Panc1 (cell line): Measurements from ENCODE around the gene CACNA1C. TPM values are rescaled to one million over a fixed set of nuclear protein-coding genes. Genes with fewer than 3 reads are reported as not detected.

Experiments used
- ATAC-seq: fragments of 200-7000 bp; cut with Tn5 transposase; 2 replicates; pipeline ENCODE4 v1.9.1; 2020; ENCODE audit warnings: mild to moderate bottlenecking, moderate library complexity
- BruUV-seq: library from RNA; stranded (reverse); fragments of 400-500 nt; replicated peaks from 2 replicates; lab custom pipeline; 2021; lab: Mats Ljungman, UMichigan
- CTCF ChIA-PET: fragments of 300-600 bp; sonication (Branson Sonifier 250); formaldehyde crosslinking; loops from one replicate; lab custom pipeline; 2022; ENCODE audit warnings: antibody characterized with exemption; lab: Charles Lee
- POLR2A ChIA-PET: fragments of 300-600 bp; sonication (Branson Sonifier 250); formaldehyde crosslinking; loops from one replicate; lab custom pipeline; 2022; ENCODE audit warnings: antibody characterized with exemption; lab: Charles Lee
- DNase-seq: peaks from one replicate; pipeline ENCODE4 v3.0.0-alpha.2; 2010; ENCODE audit warnings: low read depth, low spot score
- H3K27ac ChIP-seq: 2 replicates; pipeline ENCODE4 v1.5.1; 2011; ENCODE audit warnings: mild to moderate bottlenecking, low read length, inconsistent platforms
- H3K27me3 ChIP-seq: fragments of 200-500 bp; sonication (Bioruptor generic); 2 replicates; pipeline ENCODE4 v1.6.0; 2014; ENCODE audit warnings: low read length, inconsistent platforms; ENCODE audit not compliant: control insufficient read depth, insufficient read depth
- H3K36me3 ChIP-seq: fragments of 200-500 bp; sonication (Bioruptor generic); 2 replicates; pipeline ENCODE4 v1.5.1; 2014; ENCODE audit warnings: inconsistent platforms, mild to moderate bottlenecking, low read length, moderate library complexity; ENCODE audit not compliant: control insufficient read depth, insufficient read depth
- H3K4me1 ChIP-seq: 2 replicates; pipeline ENCODE4 v1.5.1; 2011; ENCODE audit warnings: inconsistent platforms, mild to moderate bottlenecking, low read length, moderate library complexity; ENCODE audit not compliant: control insufficient read depth, insufficient read depth
- H3K4me3 ChIP-seq, 2 experiments: 2 replicates each; pipeline ENCODE4 v1.5.1; 2011 to 2012; ENCODE audit warnings: low read depth in 2 of 2, low read length in 2 of 2, mild to moderate bottlenecking in 2 of 2, inconsistent platforms in 1 of 2, moderate library complexity in 1 of 2
- H3K9me3 ChIP-seq: fragments of 200-500 bp; sonication (Bioruptor generic); 2 replicates; pipeline ENCODE4 v1.5.1; 2014; ENCODE audit warnings: low read depth, mild to moderate bottlenecking, inconsistent platforms, low read length, moderate library complexity; ENCODE audit not compliant: control insufficient read depth, insufficient read depth
- POLR2AphosphoS5 ChIP-seq: IDR thresholded peaks from 2 replicates; pipeline ENCODE4 v1.6.1; 2012; ENCODE audit warnings: mild to moderate bottlenecking, low read depth, low read length, moderate library complexity
- REST ChIP-seq, 2 experiments: IDR thresholded peaks; 2 replicates each; pipeline ENCODE4 v1.6.1; 2011 to 2012; ENCODE audit warnings: low read depth in 2 of 2, control low read depth in 1 of 2, low read length in 1 of 2, mild to moderate bottlenecking in 1 of 2, moderate library complexity in 1 of 2; ENCODE audit not compliant: insufficient read depth in 1 of 2
- SIN3A ChIP-seq: IDR thresholded peaks from 2 replicates; pipeline ENCODE4 v1.6.1; 2012; ENCODE audit warnings: low read depth, mild to moderate bottlenecking, low read length, moderate library complexity, borderline replicate concordance; ENCODE audit not compliant: insufficient read depth
- TCF7L2 ChIP-seq: IDR thresholded peaks from 2 replicates; pipeline ENCODE4 v1.6.1; 2011; ENCODE audit warnings: mild to moderate bottlenecking, low read depth, low read length, inconsistent platforms
- in situ Hi-C: cut with HindIII; loops from 2 replicates; pipeline ENCODE4 v1.10.0; 2016; ENCODE audit warnings: low sequenced_read_pairs, low pct_unique_long_range_greater_than_20kb
- intact Hi-C: fragments of 100-400 bp; cut with micrococcal nuclease; formaldehyde crosslinking; loops from one replicate; pipeline ENCODE4 v1.10.0; 2022; ENCODE audit not compliant: unreplicated experiment
- total RNA-seq: library from RNA; stranded (reverse); gene quantifications from one replicate; pipeline ENCODE4 v1.2.1, GENCODE V29; 2021; ENCODE audit not compliant: unreplicated experiment
- TF ChIP-seq, protein P1 (sequence below): fragments of 450-650 bp; IDR thresholded peaks from 2 replicates; pipeline ENCODE4 v1.5.1; 2017; ENCODE audit warnings: mild to moderate bottlenecking

Gene CACNA1C
- total RNA-seq, 1 experiment from 2014 or later: 0.03 TPM

- ChIA-PET CTCF (no interaction called here), POLR2A (no interaction called here)
- Histone ChIP-seq H3K27ac (no peak overlapping the region), H3K4me3 (no peak overlapping the region), H3K4me1 (no peaks in the 10 kb centered on the region), H3K27me3 (no peaks in the 10 kb centered on the region), H3K9me3 (no peaks in the 10 kb centered on the region), H3K36me3 (no peaks in the 10 kb centered on the region)
- ATAC-seq (no peak), DNase-seq (no peak)
- no TSS peak for BruUV-seq
- intact Hi-C loops: no loop called here
- TF ChIP-seq POLR2AphosphoS5: no peak
- TF ChIP-seq TCF7L2: no peak
- TF ChIP-seq, protein P1, sequence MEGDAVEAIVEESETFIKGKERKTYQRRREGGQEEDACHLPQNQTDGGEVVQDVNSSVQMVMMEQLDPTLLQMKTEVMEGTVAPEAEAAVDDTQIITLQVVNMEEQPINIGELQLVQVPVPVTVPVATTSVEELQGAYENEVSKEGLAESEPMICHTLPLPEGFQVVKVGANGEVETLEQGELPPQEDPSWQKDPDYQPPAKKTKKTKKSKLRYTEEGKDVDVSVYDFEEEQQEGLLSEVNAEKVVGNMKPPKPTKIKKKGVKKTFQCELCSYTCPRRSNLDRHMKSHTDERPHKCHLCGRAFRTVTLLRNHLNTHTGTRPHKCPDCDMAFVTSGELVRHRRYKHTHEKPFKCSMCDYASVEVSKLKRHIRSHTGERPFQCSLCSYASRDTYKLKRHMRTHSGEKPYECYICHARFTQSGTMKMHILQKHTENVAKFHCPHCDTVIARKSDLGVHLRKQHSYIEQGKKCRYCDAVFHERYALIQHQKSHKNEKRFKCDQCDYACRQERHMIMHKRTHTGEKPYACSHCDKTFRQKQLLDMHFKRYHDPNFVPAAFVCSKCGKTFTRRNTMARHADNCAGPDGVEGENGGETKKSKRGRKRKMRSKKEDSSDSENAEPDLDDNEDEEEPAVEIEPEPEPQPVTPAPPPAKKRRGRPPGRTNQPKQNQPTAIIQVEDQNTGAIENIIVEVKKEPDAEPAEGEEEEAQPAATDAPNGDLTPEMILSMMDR: no peak
- TF ChIP-seq REST (IDR thresholded peaks at IDR 0.05; ENCODE audit: insufficient read depth in 1 of 2, low read depth in 2 of 2, low read length in 1 of 2): no peak
- TF ChIP-seq SIN3A: no peak
- in situ Hi-C loops: no loop called here
Measured at GRCh38 chr12:2623472-2623871, 570.7 kb downstream of the CACNA1C start.

- Histone ChIP-seq H3K4me1 (no peaks in the 10 kb centered on the region), H3K9me3 (no peaks in the 10 kb centered on the region), H3K4me3 (no peak overlapping the region), H3K27me3 (no peaks in the 10 kb centered on the region), H3K36me3 (no peaks in the 10 kb centered on the region), H3K27ac (no peak overlapping the region)
- in situ Hi-C loops: no loop called here
- intact Hi-C loops: no loop called here
- DNase-seq: no peak
- ChIA-PET CTCF (no interaction called here), POLR2A (no interaction called here)
- TF ChIP-seq, protein P1: no peak
- TF ChIP-seq TCF7L2 (no peak), POLR2AphosphoS5 (no peak), REST (IDR thresholded peaks at IDR 0.05; ENCODE audit: insufficient read depth in 1 of 2, low read depth in 2 of 2, low read length in 1 of 2) (no peak), SIN3A (no peak)
- no TSS peak for BruUV-seq
- no peak for ATAC-seq
Measured at GRCh38 chr12:2624543-2625288, 571.9 kb downstream of the CACNA1C start.
